HEK293 (cell line): ENCODE measurements around the gene TMEM79.

Experiments
- CTCF ChIA-PET: fragments of 350-600 bp; formaldehyde crosslinking; extraction: SDS; loops from one replicate; lab custom pipeline; 2021; ENCODE audit warnings: antibody characterized with exemption; lab: Yijun Ruan, JAX
- POLR2A ChIA-PET: fragments of 300-600 bp; formaldehyde crosslinking; extraction: SDS; loops from one replicate; lab custom pipeline; 2020; ENCODE audit warnings: antibody characterized with exemption, inconsistent platforms; lab: Yijun Ruan, JAX
- H3K27ac ChIP-seq: fragments of 200-500 bp; sonication (Bioruptor generic); 2 replicates; pipeline ENCODE4 v1.5.1; 2014; ENCODE audit warnings: low read depth, low read length, control low read depth, inconsistent platforms; ENCODE audit errors: extremely low read depth
- H3K36me3 ChIP-seq, 2 experiments: fragments of 200-500 bp in 1 of 2; sonication (Bioruptor generic) in 1 of 2; 1 replicate in 1 of 2; 2 replicates in 1 of 2; pipeline ENCODE4 v1.5.1; 2014 to 2017; ENCODE audit warnings: inconsistent platforms in 2 of 2, low read length in 2 of 2; ENCODE audit not compliant: control insufficient read depth in 2 of 2, insufficient read depth in 1 of 2
- H3K4me1 ChIP-seq: fragments of 200-500 bp; sonication (Bioruptor generic); 2 replicates; pipeline ENCODE4 v1.5.1; 2014; ENCODE audit warnings: mild to moderate bottlenecking, low read length, inconsistent platforms; ENCODE audit not compliant: control insufficient read depth, insufficient read depth
- H3K4me3 ChIP-seq: 2 replicates; pipeline ENCODE4 v1.5.1; 2011; ENCODE audit warnings: low read depth, mild to moderate bottlenecking, control low read depth, low read length, moderate library complexity
- H3K9me3 ChIP-seq: fragments of 200-500 bp; sonication (Bioruptor generic); 2 replicates; pipeline ENCODE4 v1.5.1; 2014; ENCODE audit warnings: low read depth, low read length, inconsistent platforms; ENCODE audit not compliant: control insufficient read depth, insufficient read depth
- AEBP2 ChIP-seq: fragments of 450-650 bp; formaldehyde crosslinking; IDR thresholded peaks from 2 replicates; pipeline ENCODE4 v1.5.1; 2016; ENCODE audit warnings: missing biosample characterization, missing genetic modification characterization, borderline replicate concordance
- KLF10 ChIP-seq: fragments of 450-650 bp; IDR thresholded peaks from 2 replicates; pipeline ENCODE4 v1.5.1; 2018; ENCODE audit warnings: missing biosample characterization, mild to moderate bottlenecking, missing genetic modification characterization
- KLF9 ChIP-seq: fragments of 450-650 bp; formaldehyde crosslinking; IDR thresholded peaks from 2 replicates; pipeline ENCODE4 v1.5.1; 2016; ENCODE audit warnings: missing biosample characterization, missing genetic modification characterization, low read depth
- PATZ1 ChIP-seq: fragments of 450-650 bp; formaldehyde crosslinking; IDR thresholded peaks from 2 replicates; pipeline ENCODE4 v1.5.1; 2016; ENCODE audit warnings: missing biosample characterization, missing genetic modification characterization
- REPIN1 ChIP-seq: fragments of 450-650 bp; formaldehyde crosslinking; IDR thresholded peaks from 2 replicates; pipeline ENCODE4 v1.5.1; 2017; ENCODE audit warnings: missing biosample characterization, missing genetic modification characterization, low read depth
- REST ChIP-seq: fragments of 450-650 bp; formaldehyde crosslinking; IDR thresholded peaks from 2 replicates; pipeline ENCODE4 v1.5.1; 2016; ENCODE audit warnings: missing biosample characterization, missing genetic modification characterization
- SP2 ChIP-seq: fragments of 450-650 bp; formaldehyde crosslinking; IDR thresholded peaks from 2 replicates; pipeline ENCODE4 v1.5.1; 2016; ENCODE audit warnings: missing biosample characterization, missing genetic modification characterization
- TCF7L2 ChIP-seq: IDR thresholded peaks from 2 replicates; pipeline ENCODE4 v1.6.1; 2011; ENCODE audit warnings: low read depth, mild to moderate bottlenecking, inconsistent platforms, low read length, moderate library complexity, borderline replicate concordance
- WT1 ChIP-seq: fragments of 450-650 bp; formaldehyde crosslinking; IDR thresholded peaks from 2 replicates; pipeline ENCODE4 v1.5.1; 2016; ENCODE audit warnings: missing biosample characterization, missing genetic modification characterization
- ZBTB20 ChIP-seq: fragments of 450-650 bp; formaldehyde crosslinking; IDR thresholded peaks from 2 replicates; pipeline ENCODE4 v1.5.1; 2016; ENCODE audit warnings: missing biosample characterization, missing genetic modification characterization
- ZNF138 ChIP-seq: fragments of 450-650 bp; formaldehyde crosslinking; IDR thresholded peaks from 2 replicates; pipeline ENCODE4 v1.5.1; 2016; ENCODE audit warnings: missing biosample characterization, missing genetic modification characterization, borderline replicate concordance
- ZNF214 ChIP-seq: fragments of 450-650 bp; formaldehyde crosslinking; IDR thresholded peaks from 2 replicates; pipeline ENCODE4 v1.5.1; 2017; ENCODE audit warnings: missing biosample characterization, mild to moderate bottlenecking, missing genetic modification characterization, borderline replicate concordance
- ZNF280D ChIP-seq: fragments of 450-650 bp; formaldehyde crosslinking; IDR thresholded peaks from 2 replicates; pipeline ENCODE4 v1.5.1; 2016; ENCODE audit warnings: missing biosample characterization, missing genetic modification characterization
- ZNF398 ChIP-seq: fragments of 450-650 bp; formaldehyde crosslinking; IDR thresholded peaks from 2 replicates; pipeline ENCODE4 v1.5.1; 2017; ENCODE audit warnings: missing biosample characterization, missing genetic modification characterization
- ZNF560 ChIP-seq: fragments of 450-650 bp; formaldehyde crosslinking; IDR thresholded peaks from 2 replicates; pipeline ENCODE4 v1.5.1; 2017; ENCODE audit warnings: missing biosample characterization, missing genetic modification characterization, borderline replicate concordance
- ZNF585B ChIP-seq: fragments of 450-650 bp; formaldehyde crosslinking; IDR thresholded peaks from 2 replicates; pipeline ENCODE4 v1.5.1; 2016; ENCODE audit warnings: missing biosample characterization, missing genetic modification characterization
- ZNF596 ChIP-seq: fragments of 450-650 bp; IDR thresholded peaks from 2 replicates; pipeline ENCODE4 v1.5.0; 2018; ENCODE audit warnings: missing biosample characterization, mild to moderate bottlenecking, missing genetic modification characterization, moderate library complexity
- ZNF645 ChIP-seq: fragments of 450-650 bp; formaldehyde crosslinking; IDR thresholded peaks from 2 replicates; pipeline ENCODE4; 2016; ENCODE audit warnings: missing biosample characterization, missing genetic modification characterization
- ZNF658 ChIP-seq: fragments of 450-650 bp; formaldehyde crosslinking; IDR thresholded peaks from 2 replicates; pipeline ENCODE4; 2016; ENCODE audit warnings: missing biosample characterization, missing genetic modification characterization
- ZNF660 ChIP-seq: fragments of 450-650 bp; IDR thresholded peaks from 2 replicates; pipeline ENCODE4 v1.5.1; 2018; ENCODE audit warnings: missing biosample characterization, mild to moderate bottlenecking, missing genetic modification characterization
- ZNF664 ChIP-seq: fragments of 450-650 bp; formaldehyde crosslinking; IDR thresholded peaks from 2 replicates; pipeline ENCODE4 v1.5.1; 2016; ENCODE audit warnings: missing biosample characterization, missing genetic modification characterization
- ZNF777 ChIP-seq: fragments of 450-650 bp; formaldehyde crosslinking; IDR thresholded peaks from 2 replicates; pipeline ENCODE4 v1.5.1; 2017; ENCODE audit warnings: missing biosample characterization, missing genetic modification characterization, borderline replicate concordance
- ZSCAN30 ChIP-seq: fragments of 450-650 bp; IDR thresholded peaks from 2 replicates; pipeline ENCODE4 v1.5.1; 2018; ENCODE audit warnings: missing biosample characterization, mild to moderate bottlenecking, missing genetic modification characterization, moderate library complexity

The TMEM79 gene

GRCh38 chr1:156337052-156337887 lies 53.1 kb downstream of the TMEM79 start:
- ChIA-PET POLR2A (interaction anchor here (0.5 to 1.4 kb wide), 11 partner anchors 9 to 411 kb away, joined by 3 to 9 read pairs (median 4); partner anchors contain the start of genes SMG5 and TMEM79), CTCF (interaction anchor here (0.5 to 2.1 kb wide), 13 partner anchors 10 to 402 kb away, joined by 3 to 14 read pairs (median 4); no protein-coding TSS in a partner anchor)
- Histone ChIP-seq H3K27ac (peak overlapping the region; percentile 65; the same call in 1 of the 2 replicates), H3K4me3 (peak overlapping the region; percentile 71), H3K9me3 (no peaks in the 10 kb centered on the region), H3K4me1 (peaks cover 5% of the 10 kb centered on the region; the same call in 1 of the 2 replicates), H3K36me3 (peaks cover 32 to 44% of the 10 kb centered on the region in 2 experiments)
- TF ChIP-seq ZNF664 (tag by site-specific recombination): no peak
- no peak for TF ChIP-seq WT1
- TF ChIP-seq TCF7L2: no peak
- TF ChIP-seq ZBTB20 (tag by site-specific recombination): no peak
- TF ChIP-seq ZNF560 (tag by site-specific recombination): no peak
- no peak for TF ChIP-seq ZNF596 (tag by site-specific recombination)
- TF ChIP-seq ZNF645 (tag by site-specific recombination): no peak
- TF ChIP-seq ZSCAN30 (tag by site-specific recombination): no peak
- TF ChIP-seq REPIN1 (tag by site-specific recombination): no peak
- TF ChIP-seq ZNF138: no peak
- 0 out of 2 replicates have a peak, but pooled peaks have one; percentile 32 for TF ChIP-seq KLF9 (tag by site-specific recombination)
- TF ChIP-seq SP2 (tag by site-specific recombination): no peak
- no peak for TF ChIP-seq KLF10 (tag by site-specific recombination)
- TF ChIP-seq ZNF280D (tag by site-specific recombination): peak; percentile 96
- TF ChIP-seq AEBP2: no peak
- TF ChIP-seq ZNF777: no peak
- no peak for TF ChIP-seq ZNF658 (tag by site-specific recombination)
- no peak for TF ChIP-seq ZNF585B (tag by site-specific recombination)
- no peak; the same call in 1 of the 2 replicates for TF ChIP-seq ZNF398 (tag by site-specific recombination)
- no peak for TF ChIP-seq REST (tag by site-specific recombination)
- TF ChIP-seq PATZ1: no peak
- no peak for TF ChIP-seq ZNF214 (tag by site-specific recombination)
- TF ChIP-seq ZNF660 (tag by site-specific recombination): no peak
